OCI-LY7 (cell line): ENCODE measurements around the gene RTL1.

Experiments
- CTCF ChIP-seq: fragments of 200-600 bp; sonication (generic); conservative IDR thresholded peaks from 2 replicates; pipeline ENCODE4 v1.5.1; 2014; ENCODE audit warnings: mild to moderate bottlenecking, antibody characterized with exemption, low read length, moderate library complexity, mixed read lengths
- EZH2phosphoT487 ChIP-seq: fragments of 200-600 bp; sonication (generic); IDR thresholded peaks from 2 replicates; pipeline ENCODE4 v1.6.1; 2018; ENCODE audit warnings: low read depth, borderline replicate concordance, mild to moderate bottlenecking, mixed run types, antibody characterized with exemption, low read length, moderate library complexity, mixed read lengths

- TF ChIP-seq CTCF = no peak
- no peak for TF ChIP-seq EZH2phosphoT487
Measured at GRCh38 chr14:100874051-100874410, 29.5 kb downstream of the RTL1 start.
